CD4-positive, alpha-beta T cell treated with Interleukin-4 for 4 hours (primary cell): ENCODE data around the gene EPB42.
A peak's percentile ranks its signal among the peaks of the same experiment; 100 is the strongest.
"Not testable (repeated sequence)": the region's sequence is repeated elsewhere in the genome, so short reads cannot be mapped to it uniquely, and the experiment has no call there.

Experiments
- DNase-seq: peaks from one replicate; pipeline ENCODE4 v3.0.0-alpha.2; 2020

The EPB42 gene

GRCh38 chr15:43184407-43185124 lies 36.3 kb downstream of the EPB42 start:
- no peak for DNase-seq

- DNase-seq: no peak
Observed at GRCh38 chr15:43183270-43183669, 37.5 kb downstream of the EPB42 start.

GRCh38 chr15:43177147-43177546 lies 43.7 kb downstream of the EPB42 start:
- DNase-seq: not testable (repeated sequence)

- DNase-seq: not testable (repeated sequence)
Observed at GRCh38 chr15:43175656-43176309, 45.0 kb downstream of the EPB42 start.

- no peak for DNase-seq
Observed at GRCh38 chr15:43169888-43170287, 50.9 kb downstream of the EPB42 start.

GRCh38 chr15:43168192-43169107 lies 52.4 kb downstream of the EPB42 start:
- DNase-seq: no peak

GRCh38 chr15:43167261-43167660 lies 53.6 kb downstream of the EPB42 start:
- not testable (repeated sequence) for DNase-seq

GRCh38 chr15:43165801-43166325 lies 55.0 kb downstream of the EPB42 start:
- no peak for DNase-seq

- DNase-seq: no peak
Observed at GRCh38 chr15:43153269-43153668, 67.5 kb downstream of the EPB42 start.

- peak; percentile 42 for DNase-seq
Observed at GRCh38 chr15:43151688-43152087, 69.1 kb downstream of the EPB42 start.

- DNase-seq: no peak
Observed at GRCh38 chr15:43150191-43150929, 70.5 kb downstream of the EPB42 start.
